ENCODE data around the gene EEFSEC. TPM values are rescaled to one million over a fixed set of nuclear protein-coding genes. Genes with fewer than 3 reads are reported as not detected.

EEFSEC gene
- total RNA-seq, 2 experiments from 2014 or later, result 22.1 to 22.7 TPM

DNA sequence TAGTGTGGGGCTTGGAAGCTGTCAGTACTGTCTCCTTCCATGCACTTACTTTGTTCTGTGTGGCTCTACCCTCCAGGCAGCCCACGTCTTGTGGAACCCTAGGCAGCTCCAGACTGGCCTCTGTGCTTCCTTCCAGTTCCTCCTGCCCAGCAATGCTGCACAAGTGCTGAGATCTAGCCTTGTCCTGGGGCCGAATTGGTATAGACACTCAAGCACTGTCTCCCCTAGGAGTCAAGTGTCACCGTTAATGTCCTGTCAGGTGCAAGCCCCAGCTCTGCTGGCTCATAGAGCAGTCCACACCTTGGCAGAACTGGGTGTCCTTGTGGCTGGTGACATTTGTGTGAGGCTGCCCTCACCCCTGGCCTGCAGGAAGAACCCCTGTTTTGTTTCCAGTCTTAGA lies 130.1 kb downstream of the EEFSEC start:
- ATAC-seq (ENCODE audit: low read depth) (no peak), DNase-seq (no peak)
- H3K4me3 Mint-ChIP-seq, result no peak overlapping the region
- H3K27me3 Mint-ChIP-seq, result no peaks in the 10 kb centered on the region
- POLR2A ChIA-PET, result no interaction called here
- H3K27ac Mint-ChIP-seq, result no peak overlapping the region
- peaks cover 9% of the 10 kb centered on the region for H3K36me3 Mint-ChIP-seq
- no peaks in the 10 kb centered on the region for H3K4me1 Mint-ChIP-seq
- H3K9me3 Mint-ChIP-seq, result no peaks in the 10 kb centered on the region

DNA sequence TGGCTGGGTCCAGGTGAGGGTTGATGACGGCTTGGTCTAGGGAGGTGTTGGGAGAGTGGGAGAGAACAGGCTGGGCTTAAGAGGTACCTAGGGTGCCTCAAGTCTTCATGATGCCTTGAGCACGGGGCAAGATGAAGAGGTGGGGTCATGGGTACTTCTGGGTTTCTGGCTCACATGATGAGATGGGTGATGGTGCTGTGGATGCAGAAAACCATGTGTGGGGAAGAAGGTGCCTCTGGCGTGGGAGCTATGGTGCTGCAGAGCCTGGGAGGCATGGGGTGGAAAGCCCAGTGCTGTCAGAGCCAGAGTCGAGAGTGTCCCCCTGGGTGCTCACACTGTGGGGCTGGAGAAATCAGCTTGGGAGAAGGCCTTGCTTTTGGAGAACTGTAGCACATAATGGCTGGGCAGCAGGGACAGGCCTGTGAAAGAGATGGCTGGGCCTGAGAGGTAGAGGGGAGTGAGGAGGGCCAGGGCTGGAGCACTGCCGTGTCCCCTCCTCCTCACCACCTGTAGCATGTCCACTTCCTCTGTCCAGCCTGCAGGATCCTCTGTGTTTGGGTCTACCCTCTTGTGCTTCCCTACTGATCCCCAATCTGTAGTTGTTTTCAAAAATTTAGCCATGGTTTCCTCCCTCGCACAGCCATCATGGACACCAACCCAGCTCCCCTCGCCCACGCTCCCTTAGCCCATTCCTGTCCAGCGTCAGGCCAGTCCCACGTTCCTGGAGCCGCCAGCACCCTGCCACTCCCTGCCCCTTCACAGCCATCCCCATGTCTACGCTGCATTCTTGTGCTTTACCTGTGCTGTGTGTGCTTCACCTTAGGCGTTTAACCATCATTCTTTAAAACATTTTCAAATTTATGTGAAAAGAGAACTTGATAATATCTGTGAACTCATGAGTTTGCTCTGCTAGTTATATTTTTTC lies 132.0 kb downstream of the EEFSEC start:
- no peaks in the 10 kb centered on the region for H3K27me3 Mint-ChIP-seq
- DNase-seq, result no peak
- no peak for ATAC-seq (ENCODE audit: low read depth)
- POLR2A ChIA-PET, result no interaction called here
- H3K27ac Mint-ChIP-seq, result no peak overlapping the region
- no peak overlapping the region for H3K4me3 Mint-ChIP-seq
- no peaks in the 10 kb centered on the region for H3K9me3 Mint-ChIP-seq
- H3K4me1 Mint-ChIP-seq, result no peaks in the 10 kb centered on the region
- H3K36me3 Mint-ChIP-seq, result peaks cover 17% of the 10 kb centered on the region

DNA sequence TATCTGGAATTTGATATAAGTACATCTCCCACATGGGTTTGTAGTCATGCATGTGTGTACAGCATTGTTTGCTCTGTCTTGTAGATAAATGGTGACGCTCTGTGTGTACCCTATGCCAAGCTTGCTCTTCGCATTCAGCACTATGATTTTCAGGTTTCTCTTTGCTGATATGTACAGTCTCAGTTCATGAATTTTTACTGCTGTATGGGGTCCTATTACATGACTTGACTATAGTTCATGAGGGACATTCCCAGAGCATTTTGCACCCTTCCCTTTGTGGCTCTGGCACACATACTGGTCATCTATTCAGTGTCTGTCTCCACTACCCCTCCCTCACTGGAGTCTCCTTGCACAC lies 132.7 kb downstream of the EEFSEC start:
- POLR2A ChIA-PET, result no interaction called here
- H3K9me3 Mint-ChIP-seq, result no peaks in the 10 kb centered on the region
- DNase-seq, result no peak
- H3K27ac Mint-ChIP-seq, result no peak overlapping the region
- no peaks in the 10 kb centered on the region for H3K4me1 Mint-ChIP-seq
- H3K27me3 Mint-ChIP-seq, result no peaks in the 10 kb centered on the region
- no peak overlapping the region for H3K4me3 Mint-ChIP-seq
- peaks cover 20% of the 10 kb centered on the region for H3K36me3 Mint-ChIP-seq
- no peak for ATAC-seq (ENCODE audit: low read depth)

DNA sequence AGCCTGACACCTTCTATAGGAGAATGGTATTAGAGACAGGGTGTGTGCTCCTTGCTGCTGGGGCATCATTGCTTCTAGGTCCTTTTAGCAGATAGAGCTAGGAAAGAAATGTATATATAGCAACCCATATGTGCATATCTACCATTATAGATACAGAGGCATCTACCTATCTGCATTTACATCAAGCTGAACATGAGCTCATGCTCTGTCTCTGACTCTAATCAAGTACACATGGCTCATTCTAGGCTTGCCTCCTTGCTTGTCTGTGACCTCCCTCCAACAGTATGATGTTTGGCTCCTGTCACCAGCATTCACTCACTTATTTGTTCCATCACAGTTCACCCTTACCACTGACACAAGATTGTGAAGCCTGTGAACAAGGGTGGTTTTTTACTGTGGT lies 133.4 kb downstream of the EEFSEC start:
- no peaks in the 10 kb centered on the region for H3K4me1 Mint-ChIP-seq
- ATAC-seq (ENCODE audit: low read depth) (no peak), DNase-seq (no peak)
- H3K36me3 Mint-ChIP-seq, result peaks cover 23% of the 10 kb centered on the region
- H3K27me3 Mint-ChIP-seq, result no peaks in the 10 kb centered on the region
- no peak overlapping the region for H3K4me3 Mint-ChIP-seq
- POLR2A ChIA-PET, result no interaction called here
- H3K27ac Mint-ChIP-seq, result no peak overlapping the region
- H3K9me3 Mint-ChIP-seq, result no peaks in the 10 kb centered on the region

DNA sequence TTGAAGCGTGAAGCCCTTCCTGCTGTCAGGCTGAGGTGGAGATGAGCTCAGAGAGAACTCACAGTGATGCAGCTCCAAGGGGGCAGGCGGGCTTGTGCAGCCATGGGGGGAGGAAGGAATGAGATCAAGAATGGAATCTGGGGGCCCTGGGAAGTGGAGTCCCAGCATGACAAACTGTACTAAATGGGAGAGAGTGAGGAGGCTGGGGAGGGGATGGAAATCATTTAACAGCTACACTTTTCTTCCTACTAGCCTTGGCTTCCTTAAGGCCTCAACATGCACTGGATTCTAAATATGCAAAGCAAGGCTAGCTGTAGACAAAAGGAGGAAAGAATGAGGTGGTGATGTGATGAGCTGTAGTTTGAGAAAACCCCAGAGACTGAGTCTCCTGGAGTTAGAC lies 133.9 kb downstream of the EEFSEC start:
- ATAC-seq (ENCODE audit: low read depth) (no peak), DNase-seq (no peak)
- Mint-ChIP-seq H3K9me3 (no peaks in the 10 kb centered on the region), H3K27ac (no peak overlapping the region), H3K27me3 (no peaks in the 10 kb centered on the region), H3K36me3 (peaks cover 23% of the 10 kb centered on the region), H3K4me3 (no peak overlapping the region), H3K4me1 (no peaks in the 10 kb centered on the region)
- POLR2A ChIA-PET, result no interaction called here

DNA sequence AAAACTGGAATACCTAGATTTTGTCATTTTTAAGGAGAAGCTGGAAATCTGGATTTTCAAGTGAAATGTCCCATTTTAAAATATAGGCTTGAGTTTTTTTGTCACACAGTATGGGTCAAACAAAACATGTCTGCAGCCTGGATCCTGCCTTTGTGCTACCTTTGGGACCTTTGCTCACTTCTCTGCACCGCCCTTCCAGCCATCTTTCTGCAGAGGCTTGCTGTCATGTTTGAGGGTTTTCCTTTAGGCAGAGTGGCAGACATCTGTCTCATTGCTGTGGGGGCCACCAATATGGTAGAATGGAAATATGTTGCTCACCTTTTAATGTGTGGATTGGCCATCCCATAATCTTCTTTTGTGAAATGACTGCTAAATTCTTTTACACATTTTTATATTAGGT lies 136.3 kb downstream of the EEFSEC start:
- Mint-ChIP-seq H3K4me1 (peaks cover 3% of the 10 kb centered on the region), H3K27ac (no peak overlapping the region), H3K9me3 (no peaks in the 10 kb centered on the region), H3K36me3 (peaks cover 25% of the 10 kb centered on the region), H3K27me3 (no peaks in the 10 kb centered on the region), H3K4me3 (no peak overlapping the region)
- POLR2A ChIA-PET, result no interaction called here
- no peak for DNase-seq
- ATAC-seq (ENCODE audit: low read depth), result no peak

- Mint-ChIP-seq H3K9me3 (no peaks in the 10 kb centered on the region), H3K27me3 (no peaks in the 10 kb centered on the region), H3K4me1 (peaks cover 12% of the 10 kb centered on the region), H3K27ac (no peak overlapping the region), H3K4me3 (no peak overlapping the region), H3K36me3 (peaks cover 25% of the 10 kb centered on the region)
- DNase-seq, result no peak
- no peak for ATAC-seq (ENCODE audit: low read depth)
- POLR2A ChIA-PET, result no interaction called here
Measured at GRCh38 chr3:128290484-128290883, 137.2 kb downstream of the EEFSEC start.

GRCh38 chr3:128293930-128294329 lies 140.6 kb downstream of the EEFSEC start:
- no peaks in the 10 kb centered on the region for H3K27me3 Mint-ChIP-seq
- ATAC-seq (ENCODE audit: low read depth), result peak; percentile 17
- peak overlapping the region; percentile 46 for H3K27ac Mint-ChIP-seq
- DNase-seq, result no peak
- H3K9me3 Mint-ChIP-seq, result no peaks in the 10 kb centered on the region
- H3K36me3 Mint-ChIP-seq, result peaks cover 18% of the 10 kb centered on the region
- no peak overlapping the region for H3K4me3 Mint-ChIP-seq
- H3K4me1 Mint-ChIP-seq, result peaks cover 16% of the 10 kb centered on the region
- POLR2A ChIA-PET, result no interaction called here

DNA sequence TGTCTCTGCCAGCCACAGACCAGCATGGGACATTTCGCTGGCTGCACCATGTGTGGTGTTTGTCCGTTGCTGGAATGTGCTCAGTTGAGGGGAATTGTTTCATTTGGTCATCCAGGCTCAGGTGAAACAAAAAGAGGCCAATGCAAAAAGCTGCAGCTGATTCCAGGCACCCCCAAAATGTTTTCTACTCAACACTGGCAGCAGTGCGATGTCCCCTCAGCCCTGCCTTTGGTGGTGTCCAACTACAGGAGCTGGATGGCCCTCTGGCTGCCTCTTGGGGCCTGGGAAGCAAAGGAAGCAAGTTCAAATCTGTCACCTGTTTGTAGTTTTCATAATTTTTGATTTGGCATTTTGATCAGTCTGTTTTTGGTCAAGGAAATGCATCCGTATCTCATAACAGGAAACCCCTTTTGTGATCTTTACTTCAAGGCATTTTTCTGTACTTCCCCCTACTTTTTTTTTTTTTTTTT lies 141.8 kb downstream of the EEFSEC start:
- no peaks in the 10 kb centered on the region for H3K27me3 Mint-ChIP-seq
- H3K4me1 Mint-ChIP-seq, result peaks cover 16% of the 10 kb centered on the region
- peak overlapping the region; percentile 30 for H3K4me3 Mint-ChIP-seq
- ATAC-seq (ENCODE audit: low read depth) (peak; percentile 60), DNase-seq (no peak)
- POLR2A ChIA-PET, result interaction anchor here (1.1 kb wide), 1 partner anchor 1233 kb away, joined by 3 read pairs; the partner anchor contains the start of gene RHO
- peak overlapping the region; percentile 81 for H3K27ac Mint-ChIP-seq
- H3K9me3 Mint-ChIP-seq, result no peaks in the 10 kb centered on the region
- peaks cover 12% of the 10 kb centered on the region for H3K36me3 Mint-ChIP-seq

DNA sequence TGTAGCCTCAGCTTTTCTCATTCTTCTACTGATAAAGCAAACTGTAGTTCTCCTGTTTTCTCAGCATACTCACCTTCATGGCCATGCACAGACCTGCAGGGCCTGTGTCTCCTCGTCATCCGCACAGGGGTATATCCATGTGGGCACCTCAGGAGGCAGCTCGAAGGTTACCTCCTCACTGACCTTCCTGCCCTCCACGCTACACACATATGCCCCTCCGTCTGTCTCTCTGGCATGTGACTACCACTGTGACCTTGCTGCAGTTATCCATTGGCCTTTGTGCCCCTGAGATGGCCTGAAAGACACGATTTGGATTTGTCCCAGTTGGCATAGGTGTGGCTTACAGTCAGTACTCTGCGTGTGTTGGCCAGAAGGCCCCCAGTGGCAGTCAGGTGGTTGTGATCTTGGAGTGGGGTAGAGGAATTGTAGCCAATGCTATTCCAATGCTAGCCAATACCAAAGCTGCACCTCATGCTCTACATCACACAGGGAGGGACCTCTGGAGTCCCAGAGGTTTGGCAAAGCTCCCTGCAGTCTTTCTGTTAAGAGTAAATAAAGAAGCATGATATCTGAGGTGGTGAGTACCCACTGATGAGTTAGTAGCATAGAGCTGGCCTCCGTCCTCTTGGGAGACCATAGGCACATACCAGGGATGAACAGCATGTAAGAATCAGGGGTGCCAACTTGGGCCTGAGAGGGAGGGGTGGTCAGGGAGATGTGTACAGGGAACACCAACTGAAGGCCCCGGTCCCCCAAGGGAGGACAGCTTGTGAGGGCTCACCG lies 143.4 kb downstream of the EEFSEC start:
- Mint-ChIP-seq H3K4me1 (peaks cover 16% of the 10 kb centered on the region), H3K36me3 (peaks cover 6% of the 10 kb centered on the region), H3K27me3 (no peaks in the 10 kb centered on the region), H3K27ac (peak overlapping the region; percentile 36), H3K4me3 (no peak overlapping the region), H3K9me3 (no peaks in the 10 kb centered on the region)
- POLR2A ChIA-PET, result no interaction called here
- no peak for ATAC-seq (ENCODE audit: low read depth)
- no peak for DNase-seq

- Mint-ChIP-seq H3K9me3 (no peaks in the 10 kb centered on the region), H3K27ac (no peak overlapping the region), H3K27me3 (no peaks in the 10 kb centered on the region), H3K4me3 (no peak overlapping the region), H3K4me1 (peaks cover 16% of the 10 kb centered on the region), H3K36me3 (peaks cover 5% of the 10 kb centered on the region)
- POLR2A ChIA-PET, result no interaction called here
- no peak for ATAC-seq (ENCODE audit: low read depth)
- no peak for DNase-seq
Measured at GRCh38 chr3:128297401-128298138, 144.3 kb downstream of the EEFSEC start.

DNA sequence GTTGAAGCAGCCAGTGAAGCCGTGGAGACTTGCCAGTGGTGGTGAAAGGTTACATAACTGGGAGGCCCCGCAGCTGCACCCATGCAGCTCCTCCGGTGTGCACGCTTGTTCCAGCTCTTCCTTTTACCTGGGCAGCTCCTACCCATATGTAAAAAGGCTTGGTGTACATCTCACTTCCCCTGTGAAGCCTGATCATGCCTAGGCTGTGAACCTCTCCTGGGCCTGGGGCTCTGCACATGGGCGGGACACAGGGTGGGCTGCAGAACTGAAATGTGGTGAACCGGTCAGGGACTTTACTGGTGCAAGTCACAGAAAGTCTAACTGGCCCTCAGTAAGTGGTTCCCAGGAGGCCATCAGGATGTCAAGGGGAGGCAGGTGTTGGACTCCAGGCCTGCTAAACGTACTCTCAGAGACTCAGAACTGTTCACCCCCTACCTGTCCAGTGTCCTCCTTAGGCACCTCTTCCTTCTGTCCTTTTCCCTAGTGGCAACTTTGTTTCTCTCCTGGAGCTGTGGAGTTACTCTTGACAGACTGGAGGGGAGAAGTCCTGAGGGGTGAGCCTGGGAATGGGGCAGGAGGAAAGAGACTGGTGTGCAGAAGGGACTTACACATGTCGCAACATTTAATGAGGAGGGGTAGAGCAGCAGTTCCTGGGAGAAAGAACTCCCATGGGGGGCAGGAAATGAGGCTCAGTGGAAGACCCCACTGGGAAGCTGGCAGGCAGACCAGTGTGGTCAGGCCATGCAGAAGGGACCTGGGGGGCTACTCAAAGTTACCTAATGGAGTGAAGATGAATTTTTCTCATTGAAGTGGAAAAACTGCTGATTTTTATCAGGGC lies 148.1 kb downstream of the EEFSEC start:
- Mint-ChIP-seq H3K27me3 (no peaks in the 10 kb centered on the region), H3K36me3 (peaks cover 6% of the 10 kb centered on the region), H3K9me3 (no peaks in the 10 kb centered on the region), H3K4me3 (no peak overlapping the region), H3K4me1 (no peaks in the 10 kb centered on the region), H3K27ac (no peak overlapping the region)
- POLR2A ChIA-PET, result no interaction called here
- DNase-seq, result no peak
- no peak for ATAC-seq (ENCODE audit: low read depth)

DNA sequence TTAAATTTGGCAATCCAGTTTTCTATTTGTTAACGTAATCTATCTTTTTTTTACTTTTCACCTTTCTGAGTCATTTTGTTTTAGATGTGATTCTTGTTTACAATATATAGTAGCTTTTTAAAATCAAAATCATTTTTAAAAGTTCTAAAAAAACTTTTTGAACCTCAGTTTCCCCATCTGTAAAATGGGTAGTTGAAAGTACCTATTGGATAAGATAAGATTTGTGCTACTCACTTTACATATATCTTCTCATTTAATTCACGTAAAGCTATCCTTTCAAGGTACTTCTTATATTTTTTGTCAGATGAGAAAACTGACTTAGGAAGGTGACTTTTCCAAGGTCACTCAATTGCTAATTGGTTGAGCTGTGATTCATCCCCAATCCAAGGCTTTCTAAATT lies 153.2 kb downstream of the EEFSEC start:
- POLR2A ChIA-PET, result no interaction called here
- DNase-seq (no peak), ATAC-seq (ENCODE audit: low read depth) (no peak)
- H3K4me3 Mint-ChIP-seq, result no peak overlapping the region
- no peaks in the 10 kb centered on the region for H3K9me3 Mint-ChIP-seq
- peaks cover 11% of the 10 kb centered on the region for H3K36me3 Mint-ChIP-seq
- H3K27me3 Mint-ChIP-seq, result no peaks in the 10 kb centered on the region
- H3K4me1 Mint-ChIP-seq, result no peaks in the 10 kb centered on the region
- H3K27ac Mint-ChIP-seq, result no peak overlapping the region

Data from activated naive CD8-positive, alpha-beta T cell treated with anti-CD3 and anti-CD28 coated beads, Interleukin-2, amount 10 ng/mL, durations not matched to agents 7 days and 5 days (primary cell).